HepG2 (cell line): Measurements from ENCODE around the gene ANKS1B. TPM values are rescaled to one million over a fixed set of nuclear protein-coding genes. Genes with fewer than 3 reads are reported as not detected.

Experiments used
- ATAC-seq: fragments of 200-7000 bp; cut with Tn5 transposase; 3 replicates; pipeline ENCODE4 v1.9.1; 2020; ENCODE audit warnings: mild to moderate bottlenecking, moderate library complexity
- BruUV-seq: library from RNA; stranded (reverse); fragments of 400-500 nt; replicated peaks from 2 replicates; lab custom pipeline; 2021; lab: Mats Ljungman, UMichigan
- CTCF ChIA-PET: fragments of 300-600 bp; formaldehyde crosslinking; extraction: SDS; loops from one replicate; lab custom pipeline; 2021; ENCODE audit warnings: low total read pairs, inconsistent platforms, low intra/inter-chr PET ratio; lab: Yijun Ruan, JAX
- POLR2A ChIA-PET: fragments of 350-600 bp; sonication (Branson Sonifier 250); formaldehyde crosslinking; loops from one replicate; lab custom pipeline; 2020; ENCODE audit warnings: antibody characterized with exemption, inconsistent platforms; lab: Yijun Ruan, JAX
- DNase-seq: peaks from one replicate; pipeline ENCODE4 v3.0.0-alpha.2; 2015; ENCODE audit warnings: low spot score
- FAIRE-seq: peaks from 3 replicates; lab custom pipeline; 2011; peaks lifted over from hg19 to GRCh38; lab: Jason Lieb, UNC
- H2AFZ ChIP-seq: one replicate; pipeline ENCODE4 v1.6.1; 2011; ENCODE audit warnings: low read length, inconsistent platforms
- H3K27ac ChIP-seq: fragments of 300-600 bp; 3 replicates; pipeline ENCODE4 v1.8.0; 2011; ENCODE audit warnings: mixed run types, mild to moderate bottlenecking, mixed read lengths, low read length, inconsistent platforms; ENCODE audit not compliant: insufficient read depth; ENCODE audit errors: extremely low read length
- H3K27me3 ChIP-seq, 2 experiments: fragments of 200-600 bp in 1 of 2; 2 replicates in 1 of 2; 3 replicates in 1 of 2; pipeline versions ENCODE4 v1.6.0 to v1.8.0; 2011; ENCODE audit warnings: low read length in 2 of 2, mild to moderate bottlenecking in 2 of 2, moderate library complexity in 2 of 2, inconsistent platforms in 1 of 2; ENCODE audit not compliant: insufficient read depth in 2 of 2, control insufficient read depth in 1 of 2
- H3K36me3 ChIP-seq, 2 experiments: fragments of 200-600 bp in 1 of 2; replicated peaks in 1 of 2; 2 replicates in 1 of 2; 3 replicates in 1 of 2; pipeline versions ENCODE4 v1.5.1 to v1.8.0; 2011; ENCODE audit warnings: low read length in 2 of 2, inconsistent platforms in 1 of 2; ENCODE audit not compliant: insufficient read depth in 2 of 2, control insufficient read depth in 1 of 2
- H3K4me1 ChIP-seq: 2 replicates; pipeline ENCODE4 v1.5.1; 2012; ENCODE audit warnings: low read length, inconsistent platforms; ENCODE audit not compliant: insufficient read depth
- H3K4me2 ChIP-seq: 2 replicates; pipeline ENCODE4 v1.6.0; 2011; ENCODE audit warnings: low read depth, low read length, inconsistent platforms
- H3K4me3 ChIP-seq, 3 experiments: fragments of 200-600 bp in 1 of 3; sonication (generic), shearing (Covaris generic) in 1 of 3; replicated peaks in 1 of 3; 2 replicates each; pipeline ENCODE4 v1.5.1; 2011 to 2016; ENCODE audit warnings: low read length in 3 of 3, inconsistent platforms in 2 of 3, low read depth in 2 of 3, mild to moderate bottlenecking in 2 of 3, control low read depth in 1 of 3, mixed read lengths in 1 of 3; ENCODE audit not compliant: insufficient read depth in 1 of 3
- H3K79me2 ChIP-seq: one replicate; pipeline ENCODE4 v1.6.1; 2011; ENCODE audit warnings: low read length, inconsistent platforms; ENCODE audit not compliant: insufficient read depth
- H3K9ac ChIP-seq: 2 replicates; pipeline ENCODE4 v1.6.0; 2011; ENCODE audit warnings: mild to moderate bottlenecking, low read depth, low read length, inconsistent platforms; ENCODE audit not compliant: insufficient read depth
- H3K9me3 ChIP-seq: 2 replicates; pipeline ENCODE4 v1.5.1; 2012; ENCODE audit warnings: mild to moderate bottlenecking, low read length
- H4K20me1 ChIP-seq: 2 replicates; pipeline ENCODE4 v1.6.0; 2011; ENCODE audit warnings: inconsistent platforms, mild to moderate bottlenecking, low read length, moderate library complexity; ENCODE audit not compliant: insufficient read depth
- ATF4 ChIP-seq, 2 experiments: fragments of 450-650 bp in 1 of 2; sonication (generic) in 1 of 2; formaldehyde crosslinking; IDR thresholded peaks; 2 replicates each; pipeline versions ENCODE4 v1.5.0 to v1.8.0; 2020 to 2022; ENCODE audit warnings: mild to moderate bottlenecking in 1 of 2, missing genetic modification reagents in 1 of 2
- ELK4 ChIP-seq: sonication (generic); formaldehyde crosslinking; IDR thresholded peaks from 2 replicates; pipeline ENCODE4 v1.9.0; 2021; ENCODE audit warnings: missing genetic modification reagents, borderline replicate concordance
- FLYWCH1 ChIP-seq: sonication (generic); formaldehyde crosslinking; IDR thresholded peaks from 2 replicates; pipeline ENCODE4 v1.8.1; 2023; ENCODE audit warnings: mild to moderate bottlenecking, missing genetic modification reagents
- JARID2 ChIP-seq: sonication (generic); formaldehyde crosslinking; IDR thresholded peaks from 2 replicates; pipeline ENCODE4 v1.8.1; 2023; ENCODE audit warnings: missing genetic modification reagents, inconsistent platforms; ENCODE audit not compliant: insufficient replicate concordance
- MIER3 ChIP-seq: IDR thresholded peaks from 2 replicates; pipeline ENCODE4 v1.6.1; 2016; ENCODE audit warnings: missing compliant biosample characterization, borderline replicate concordance
- NFYB ChIP-seq: sonication (generic); formaldehyde crosslinking; IDR thresholded peaks from 2 replicates; pipeline ENCODE4 v1.4.0; 2020; ENCODE audit warnings: missing genetic modification reagents
- PAWR ChIP-seq: sonication (generic); formaldehyde crosslinking; IDR thresholded peaks from 2 replicates; pipeline ENCODE4 v1.4.0; 2020; ENCODE audit warnings: missing genetic modification reagents, mild to moderate bottlenecking, borderline replicate concordance
- PCBP1 ChIP-seq: fragments of 200-400 bp; formaldehyde crosslinking; IDR thresholded peaks from 2 replicates; pipeline ENCODE4 v1.6.1; 2017; ENCODE audit warnings: mild to moderate bottlenecking, low read depth, low read length, borderline replicate concordance
- PTBP1 ChIP-seq: fragments of 200-400 bp; formaldehyde crosslinking; IDR thresholded peaks from 2 replicates; pipeline ENCODE4 v1.6.1; 2018; ENCODE audit warnings: low read length, low read depth; ENCODE audit not compliant: poor library complexity, severe bottlenecking
- SIX1 ChIP-seq: sonication (generic); formaldehyde crosslinking; IDR thresholded peaks from 2 replicates; pipeline ENCODE4 v1.4.0; 2020; ENCODE audit warnings: missing genetic modification reagents, borderline replicate concordance
- SMAD3 ChIP-seq: sonication (generic); formaldehyde crosslinking; IDR thresholded peaks from 2 replicates; pipeline ENCODE4 v1.4.0; 2020; ENCODE audit warnings: missing genetic modification reagents
- TBX2 ChIP-seq: sonication (generic); formaldehyde crosslinking; IDR thresholded peaks from 2 replicates; pipeline ENCODE4 v1.5.0; 2020; ENCODE audit warnings: missing genetic modification reagents, mild to moderate bottlenecking, borderline replicate concordance
- TOE1 ChIP-seq: sonication (generic); formaldehyde crosslinking; IDR thresholded peaks from 2 replicates; pipeline ENCODE4 v1.4.0; 2020; ENCODE audit warnings: mild to moderate bottlenecking, missing genetic modification reagents
- WGBS: methylation state at CpG from one replicate; pipeline ENCODE4 v1.1.6; 2017; ENCODE audit warnings: low lambda C conversion rate; 5-methylcytosine and 5-hydroxymethylcytosine counted together
- in situ Hi-C: cut with HindIII; loops from 2 replicates; pipeline ENCODE4 v1.10.0; 2017; ENCODE audit warnings: low pct_unique_long_range_greater_than_20kb; ENCODE audit not compliant: extremely low pct_ligation_motif_present
- intact Hi-C: fragments of 100-400 bp; cut with micrococcal nuclease; formaldehyde crosslinking; loops from one replicate; pipeline ENCODE4 v1.10.0; 2022; ENCODE audit not compliant: unreplicated experiment
- polyA plus RNA-seq, 8 experiments: library from polyadenylated mRNA; depleted of rRNA in 3 of 8; stranded (reverse) in 7 of 8; unstranded in 1 of 8; fragments of >200 nt; fragmentation: Illumina TruSeq in 4 of 8; extraction: Trizol in 4 of 8; gene quantifications; 2 replicates each; pipeline versions ENCODE4 v1.2.1 to v1.2.3, GENCODE V29; 2011 to 2016; ENCODE audit warnings: low read depth in 4 of 8, missing spikeins in 1 of 8, mixed read lengths in 1 of 8; ENCODE audit not compliant: insufficient read depth in 1 of 8
- total RNA-seq, 5 experiments: library from RNA; depleted of rRNA; stranded (reverse); fragments of >200 nt; fragmentation: Illumina TruSeq; extraction: Trizol; gene quantifications; 2 replicates each; pipeline ENCODE4 v1.2.3, GENCODE V29; 2016; ENCODE audit warnings: low read depth in 1 of 5
- TF ChIP-seq, protein P1 (sequence below): sonication (generic); formaldehyde crosslinking; IDR thresholded peaks from 2 replicates; pipeline ENCODE4 v1.5.0; 2020; ENCODE audit warnings: missing genetic modification reagents, mild to moderate bottlenecking, borderline replicate concordance
- TF ChIP-seq, protein P2 (sequence below): IDR thresholded peaks from 2 replicates; pipeline ENCODE4 v1.6.1; 2012; ENCODE audit warnings: low read depth, low read length, improper control_type of control experiment
- TF ChIP-seq, protein P3 (sequence below): sonication (generic); formaldehyde crosslinking; IDR thresholded peaks from 2 replicates; pipeline ENCODE4 v1.4.0; 2020; ENCODE audit warnings: mild to moderate bottlenecking, missing genetic modification reagents

Gene ANKS1B
- total and polyA plus RNA-seq, 2 of the 13 experiments (the other 11 are each of a cell fraction or from before 2014, with no cell fraction given) = 0.15 TPM; not detected in 1

DNA sequence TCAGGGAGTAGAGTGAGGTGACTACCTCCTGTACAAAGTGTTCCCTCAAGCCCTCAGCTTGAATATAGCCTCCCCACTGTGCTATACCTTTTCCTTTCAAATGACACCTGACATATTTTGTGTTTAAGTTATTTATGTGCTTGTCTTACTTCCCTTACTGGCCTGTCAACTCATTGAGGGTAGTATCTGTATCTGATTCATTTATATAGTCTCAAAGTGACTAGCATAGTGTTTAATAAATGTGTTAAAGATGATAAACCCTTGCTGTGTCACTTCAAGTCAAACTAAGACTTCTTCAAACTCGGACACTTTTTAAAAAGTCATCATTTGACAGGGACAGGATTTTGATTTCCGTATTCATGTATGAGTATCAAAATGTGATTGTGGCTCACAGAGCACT, 1287.5 kb downstream of the ANKS1B start:
- DNase-seq (no peak), FAIRE-seq (no peak), ATAC-seq (no peak)
- no peaks in the 10 kb centered on the region for H3K27me3 ChIP-seq
- no peaks in the 10 kb centered on the region for H3K9me3 ChIP-seq
- H3K4me2 ChIP-seq = no peak overlapping the region
- CTCF ChIA-PET = no interaction called here
- H2AFZ ChIP-seq = no peak overlapping the region
- H4K20me1 ChIP-seq = no peaks in the 10 kb centered on the region
- peaks cover 2 to 13% of the 10 kb centered on the region in 2 experiments; a peak in 3 of 5 replicates for H3K36me3 ChIP-seq
- POLR2A ChIA-PET = no interaction called here
- 98% methylated on average over 2 of the region's 2 CpGs for WGBS
- TF ChIP-seq ATF4 (CRISPR knock-in tag; IDR thresholded peaks at IDR 0.05) (no peak), ELK4 (CRISPR knock-in tag) (no peak), PTBP1 (no peak), SMAD3 (no peak), TOE1 (CRISPR knock-in tag) (no peak), SIX1 (CRISPR knock-in tag) (no peak), PAWR (CRISPR knock-in tag) (no peak), TBX2 (no peak), PCBP1 (no peak), MIER3 (no peak), NFYB (CRISPR knock-in tag) (no peak), FLYWCH1 (CRISPR knock-in tag) (no peak), JARID2 (no peak)
- TF ChIP-seq, protein P1, sequence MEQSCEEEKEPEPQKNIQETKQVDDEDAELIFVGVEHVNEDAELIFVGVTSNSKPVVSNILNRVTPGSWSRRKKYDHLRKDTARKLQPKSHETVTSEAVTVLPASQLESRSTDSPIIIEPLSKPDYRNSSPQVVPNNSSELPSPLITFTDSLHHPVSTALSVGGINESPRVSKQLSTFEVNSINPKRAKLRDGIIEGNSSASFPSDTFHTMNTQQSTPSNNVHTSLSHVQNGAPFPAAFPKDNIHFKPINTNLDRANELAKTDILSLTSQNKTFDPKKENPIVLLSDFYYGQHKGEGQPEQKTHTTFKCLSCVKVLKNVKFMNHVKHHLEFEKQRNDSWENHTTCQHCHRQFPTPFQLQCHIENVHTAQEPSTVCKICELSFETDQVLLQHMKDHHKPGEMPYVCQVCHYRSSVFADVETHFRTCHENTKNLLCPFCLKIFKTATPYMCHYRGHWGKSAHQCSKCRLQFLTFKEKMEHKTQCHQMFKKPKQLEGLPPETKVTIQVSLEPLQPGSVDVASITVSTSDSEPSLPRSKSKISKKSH (CRISPR knock-in tag) = no peak
- TF ChIP-seq, protein P2, sequence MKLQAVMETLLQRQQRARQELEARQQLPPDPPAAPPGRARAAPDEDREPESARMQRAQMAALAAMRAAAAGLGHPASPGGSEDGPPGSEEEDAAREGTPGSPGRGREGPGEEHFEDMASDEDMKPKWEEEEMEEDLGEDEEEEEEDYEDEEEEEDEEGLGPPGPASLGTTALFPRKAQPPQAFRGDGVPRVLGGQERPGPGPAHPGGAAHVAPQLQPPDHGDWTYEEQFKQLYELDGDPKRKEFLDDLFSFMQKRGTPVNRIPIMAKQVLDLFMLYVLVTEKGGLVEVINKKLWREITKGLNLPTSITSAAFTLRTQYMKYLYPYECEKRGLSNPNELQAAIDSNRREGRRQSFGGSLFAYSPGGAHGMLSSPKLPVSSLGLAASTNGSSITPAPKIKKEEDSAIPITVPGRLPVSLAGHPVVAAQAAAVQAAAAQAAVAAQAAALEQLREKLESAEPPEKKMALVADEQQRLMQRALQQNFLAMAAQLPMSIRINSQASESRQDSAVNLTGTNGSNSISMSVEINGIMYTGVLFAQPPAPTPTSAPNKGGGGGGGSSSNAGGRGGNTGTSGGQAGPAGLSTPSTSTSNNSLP = no peak
- TF ChIP-seq, protein P3, sequence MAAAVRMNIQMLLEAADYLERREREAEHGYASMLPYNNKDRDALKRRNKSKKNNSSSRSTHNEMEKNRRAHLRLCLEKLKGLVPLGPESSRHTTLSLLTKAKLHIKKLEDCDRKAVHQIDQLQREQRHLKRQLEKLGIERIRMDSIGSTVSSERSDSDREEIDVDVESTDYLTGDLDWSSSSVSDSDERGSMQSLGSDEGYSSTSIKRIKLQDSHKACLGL (CRISPR knock-in tag) = no peak
- no peaks in the 10 kb centered on the region for H3K4me1 ChIP-seq
- intact Hi-C loops = no loop called here
- no TSS peak for BruUV-seq
- no peak overlapping the region for H3K27ac ChIP-seq
- no peak overlapping the region for H3K4me3 ChIP-seq
- in situ Hi-C loops = loop anchor here (5.0 kb wide), 1 partner anchor 300 kb away; no protein-coding TSS in a partner anchor
- no peak overlapping the region for H3K9ac ChIP-seq
- H3K79me2 ChIP-seq = no peaks in the 10 kb centered on the region
